Brain microvascular endothelial cell (primary cell): ENCODE measurements around the gene GFM1.

Source experiments
- DNase-seq: peaks from one replicate; pipeline ENCODE4 v3.0.0-alpha.2; 2020
- H3K27ac ChIP-seq: fragments of 250-450 bp; sonication (Bioruptor Pico); 2 replicates; pipeline ENCODE4 v1.5.1; 2020; ENCODE audit warnings: mild to moderate bottlenecking, moderate library complexity
- H3K27me3 ChIP-seq: fragments of 250-450 bp; sonication (Bioruptor Pico); replicated peaks from 2 replicates; pipeline ENCODE4 v1.5.1; 2020; ENCODE audit warnings: mild to moderate bottlenecking
- H3K36me3 ChIP-seq: fragments of 250-450 bp; sonication (Bioruptor Pico); replicated peaks from 2 replicates; pipeline ENCODE4 v1.5.1; 2020; ENCODE audit warnings: mild to moderate bottlenecking
- H3K4me3 ChIP-seq: 2 replicates; pipeline ENCODE4 v1.5.1; 2011; ENCODE audit warnings: low read depth, mild to moderate bottlenecking, control low read depth, low read length, moderate library complexity
- CTCF ChIP-seq: IDR thresholded peaks from 2 replicates; pipeline ENCODE4 v1.5.1; 2011; ENCODE audit warnings: low read depth, mild to moderate bottlenecking, moderate library complexity, low read length, control low read depth, inconsistent platforms; ENCODE audit errors: missing control alignments
- in situ Hi-C: cut with HindIII; loops from 2 replicates; pipeline ENCODE4 v1.10.0; 2017; ENCODE audit warnings: low sequenced_read_pairs, low pct_ligation_motif_present

Gene GFM1

DNA sequence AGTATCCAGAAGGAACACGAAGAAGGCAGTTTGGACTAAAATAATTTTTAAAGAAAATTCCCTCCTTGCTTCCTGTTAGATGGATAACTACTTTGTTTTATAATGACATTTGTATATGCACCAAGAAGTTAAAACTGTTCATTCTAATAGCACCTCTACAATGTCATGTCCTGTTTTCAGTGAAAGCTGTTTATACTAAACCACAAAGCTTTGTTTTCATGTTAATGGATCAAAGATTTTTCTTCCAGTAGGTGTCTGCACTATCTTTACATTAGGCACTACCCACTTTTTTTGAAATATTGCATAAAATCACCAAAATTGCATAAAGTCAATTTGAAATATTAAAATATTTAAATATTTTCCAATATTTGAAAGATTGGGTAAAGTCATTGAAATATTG, 77.8 kb downstream of the GFM1 start:
- TF ChIP-seq CTCF = no peak
- in situ Hi-C loops = no loop called here
- no peak for DNase-seq
- no peaks in the 10 kb centered on the region for H3K36me3 ChIP-seq
- peak overlapping the region; percentile 93 for H3K27ac ChIP-seq
- H3K27me3 ChIP-seq = no peaks in the 10 kb centered on the region
- no peak overlapping the region for H3K4me3 ChIP-seq

DNA sequence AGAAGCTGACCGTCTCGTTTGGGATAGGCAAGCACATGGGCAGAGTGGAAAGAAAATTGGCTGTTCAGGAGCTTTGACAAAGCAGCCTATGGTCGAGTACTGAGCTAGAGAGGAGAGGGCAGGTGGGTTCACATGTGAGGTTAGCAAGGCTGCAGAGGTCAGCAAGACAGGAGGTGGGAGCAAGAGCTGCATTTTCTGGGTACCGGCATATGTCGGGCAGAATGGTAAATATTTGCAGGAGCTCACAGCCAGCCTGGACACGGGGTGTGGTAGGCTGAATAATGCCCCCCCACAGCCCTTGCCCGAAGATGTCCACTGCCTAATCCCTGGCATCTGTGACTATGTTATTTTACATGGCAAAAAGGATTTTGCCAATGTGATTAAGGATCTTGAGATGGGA, 79.7 kb downstream of the GFM1 start:
- in situ Hi-C loops = no loop called here
- DNase-seq = no peak
- H3K27ac ChIP-seq = peak overlapping the region; percentile 93
- H3K4me3 ChIP-seq = no peak overlapping the region
- H3K36me3 ChIP-seq = no peaks in the 10 kb centered on the region
- no peak for TF ChIP-seq CTCF
- H3K27me3 ChIP-seq = no peaks in the 10 kb centered on the region

DNA sequence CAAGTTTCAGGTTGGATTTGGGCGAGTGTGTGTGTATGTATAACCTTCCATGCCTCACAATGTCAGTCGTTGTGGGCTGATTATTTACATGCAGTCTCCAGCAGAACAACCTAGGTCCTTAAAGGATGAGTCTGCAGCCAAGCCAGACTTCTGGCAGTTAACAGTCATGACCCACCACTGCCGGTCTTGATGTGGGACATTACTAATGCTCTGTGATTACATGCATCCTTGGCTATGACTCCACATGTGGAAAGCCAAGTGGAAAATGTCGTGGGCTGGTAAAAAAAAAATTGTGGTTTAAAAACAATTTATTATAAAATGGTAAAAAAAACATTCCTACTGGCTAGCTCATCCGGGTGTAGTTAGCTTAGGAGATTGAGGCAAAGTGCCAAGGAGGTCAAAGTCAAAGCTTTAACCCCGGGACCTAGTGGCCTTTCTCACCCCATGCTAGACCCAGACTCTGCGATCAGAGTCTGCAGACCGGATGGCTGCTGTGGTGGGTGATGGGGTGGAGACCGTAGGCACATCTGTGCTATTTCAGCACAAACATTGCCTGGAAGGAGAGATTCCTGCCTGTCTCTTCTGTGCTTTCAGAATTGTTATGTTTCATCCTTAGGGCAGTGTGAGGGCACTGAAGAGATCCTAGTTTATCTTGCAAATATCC, 81.2 kb downstream of the GFM1 start:
- in situ Hi-C loops = no loop called here
- TF ChIP-seq CTCF = no peak
- peak; percentile 99 for DNase-seq
- Histone ChIP-seq H3K36me3 (no peaks in the 10 kb centered on the region), H3K27me3 (no peaks in the 10 kb centered on the region), H3K4me3 (no peak overlapping the region), H3K27ac (peak overlapping the region; percentile 93)

- in situ Hi-C loops = no loop called here
- H3K36me3 ChIP-seq = no peaks in the 10 kb centered on the region
- H3K4me3 ChIP-seq = no peak overlapping the region
- H3K27me3 ChIP-seq = no peaks in the 10 kb centered on the region
- peak; percentile 76 for TF ChIP-seq CTCF
- peak overlapping the region; percentile 93 for H3K27ac ChIP-seq
- peak; percentile 81 for DNase-seq
Observed at GRCh38 chr3:158727206-158728060, 83.1 kb downstream of the GFM1 start.

DNA sequence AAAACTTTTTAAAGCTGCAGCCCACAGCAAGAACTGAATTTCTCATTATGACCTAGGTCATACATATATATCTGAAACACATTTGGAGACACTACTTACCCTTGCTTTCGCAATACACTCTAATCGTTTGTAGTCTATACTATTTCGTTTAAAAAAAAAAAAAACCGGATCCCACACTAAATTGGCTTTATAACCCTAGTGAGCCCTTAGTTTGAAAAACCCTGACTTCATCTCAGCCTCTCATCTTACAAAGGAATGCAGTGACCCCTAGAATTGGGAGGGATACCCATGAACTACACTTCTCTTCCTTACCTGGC, 83.7 kb downstream of the GFM1 start:
- in situ Hi-C loops = no loop called here
- Histone ChIP-seq H3K27ac (peak overlapping the region; percentile 27), H3K4me3 (no peak overlapping the region), H3K27me3 (no peaks in the 10 kb centered on the region), H3K36me3 (no peaks in the 10 kb centered on the region)
- TF ChIP-seq CTCF = no peak
- DNase-seq = no peak
